NCI-H146 treated with DMSO at 0.1 percent for 48 hours (cell line): ENCODE data around the gene CCDC142.

Experiments used
- DNase-seq: peaks from one replicate; lab custom pipeline; 2025; ENCODE audit not compliant: unreplicated experiment; lab: John Stamatoyannopoulos, UW

CCDC142 gene, protein sequence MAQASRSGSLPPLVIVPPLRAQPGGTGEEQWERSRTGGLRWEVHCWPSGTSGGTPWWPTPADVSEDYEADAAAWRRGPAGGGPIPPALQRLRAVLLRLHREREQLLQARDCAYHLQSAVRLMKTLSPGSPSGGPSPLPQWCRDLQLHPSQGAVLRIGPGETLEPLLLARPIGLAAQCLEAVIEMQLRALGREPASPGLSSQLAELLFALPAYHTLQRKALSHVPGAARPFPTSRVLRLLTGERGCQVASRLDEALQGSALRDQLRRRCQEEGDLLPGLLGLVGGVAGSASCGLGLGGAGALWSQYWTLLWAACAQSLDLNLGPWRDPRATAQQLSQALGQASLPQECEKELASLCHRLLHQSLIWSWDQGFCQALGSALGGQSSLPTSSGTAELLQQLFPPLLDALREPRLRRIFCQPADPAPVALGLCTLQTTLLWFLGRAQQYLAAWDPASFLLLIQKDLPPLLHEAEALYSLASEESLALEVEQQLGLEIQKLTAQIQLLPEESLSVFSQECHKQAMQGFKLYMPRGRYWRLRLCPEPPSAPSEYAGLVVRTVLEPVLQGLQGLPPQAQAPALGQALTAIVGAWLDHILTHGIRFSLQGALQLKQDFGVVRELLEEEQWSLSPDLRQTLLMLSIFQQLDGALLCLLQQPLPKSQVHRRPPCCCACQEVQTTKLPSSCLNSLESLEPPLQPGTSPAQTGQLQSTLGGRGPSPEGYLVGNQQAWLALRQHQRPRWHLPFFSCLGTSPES

GRCh38 chr2:74482801-74483674 is at the start of gene CCDC142, which contains the start of gene TTC31:
Gene CCDC142, minus strand, starts transcription at chr2:74482998. Its CDS starts 161 bp downstream, at chr2:74482837.
Gene TTC31, plus strand, starts transcription at chr2:74483081. Its CDS starts 15 bp downstream, at chr2:74483096.
- DNase-seq = peak; percentile 94

- peak; percentile 18 for DNase-seq
These were observed 49.4 kb upstream of the CCDC142 start for GRCh38 chr2:74532222-74532621.

DNA sequence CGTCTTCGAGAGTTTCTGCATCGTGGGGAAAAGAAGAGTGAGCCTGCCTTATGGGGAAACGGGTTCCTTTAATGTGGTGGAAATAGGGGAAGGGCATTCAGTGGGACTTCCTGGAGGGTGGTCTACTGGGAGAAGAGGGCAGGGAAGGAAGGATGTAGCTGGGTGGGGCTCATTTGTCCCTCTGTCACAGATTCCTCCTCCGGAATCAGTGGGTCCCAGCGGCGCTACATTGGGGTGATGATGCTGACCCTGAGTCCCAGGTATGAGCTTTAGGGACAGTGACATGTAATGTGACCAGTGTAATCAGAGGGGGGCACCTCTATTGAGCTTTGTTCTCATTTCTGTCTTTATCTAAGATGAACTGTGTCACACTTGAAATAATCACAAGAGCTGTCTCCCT is 48.9 kb upstream of the CCDC142 start:
- DNase-seq = no peak

DNA sequence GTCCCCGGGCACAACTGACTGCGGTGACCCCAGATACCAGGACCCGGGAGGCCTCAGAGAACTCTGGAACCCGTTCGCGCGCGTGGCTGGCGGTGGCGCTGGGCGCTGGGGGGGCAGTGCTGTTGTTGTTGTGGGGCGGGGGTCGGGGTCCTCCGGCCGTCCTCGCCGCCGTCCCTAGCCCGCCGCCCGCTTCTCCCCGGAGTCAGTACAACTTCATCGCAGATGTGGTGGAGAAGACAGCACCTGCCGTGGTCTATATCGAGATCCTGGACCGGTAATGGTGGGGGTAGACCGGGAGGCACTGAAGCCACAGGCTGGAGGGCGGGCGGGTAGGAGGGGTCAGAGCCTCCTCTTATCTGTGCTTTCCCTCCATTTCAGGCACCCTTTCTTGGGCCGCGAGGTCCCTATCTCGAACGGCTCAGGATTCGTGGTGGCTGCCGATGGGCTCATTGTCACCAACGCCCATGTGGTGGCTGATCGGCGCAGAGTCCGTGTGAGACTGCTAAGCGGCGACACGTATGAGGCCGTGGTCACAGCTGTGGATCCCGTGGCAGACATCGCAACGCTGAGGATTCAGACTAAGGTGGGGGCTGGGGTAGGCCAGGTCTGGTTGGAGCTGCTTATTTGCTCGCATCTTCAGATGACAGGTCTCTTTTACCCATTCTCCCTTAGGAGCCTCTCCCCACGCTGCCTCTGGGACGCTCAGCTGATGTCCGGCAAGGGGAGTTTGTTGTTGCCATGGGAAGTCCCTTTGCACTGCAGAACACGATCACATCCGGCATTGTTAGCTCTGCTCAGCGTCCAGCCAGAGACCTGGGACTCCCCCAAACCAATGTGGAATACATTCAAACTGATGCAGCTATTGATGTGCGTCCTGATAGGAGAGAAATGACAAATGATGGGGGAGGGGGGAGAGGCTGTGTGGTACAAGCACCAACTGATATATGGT is 47.7 kb upstream of the CCDC142 start:
- DNase-seq = peak; percentile 23

DNA sequence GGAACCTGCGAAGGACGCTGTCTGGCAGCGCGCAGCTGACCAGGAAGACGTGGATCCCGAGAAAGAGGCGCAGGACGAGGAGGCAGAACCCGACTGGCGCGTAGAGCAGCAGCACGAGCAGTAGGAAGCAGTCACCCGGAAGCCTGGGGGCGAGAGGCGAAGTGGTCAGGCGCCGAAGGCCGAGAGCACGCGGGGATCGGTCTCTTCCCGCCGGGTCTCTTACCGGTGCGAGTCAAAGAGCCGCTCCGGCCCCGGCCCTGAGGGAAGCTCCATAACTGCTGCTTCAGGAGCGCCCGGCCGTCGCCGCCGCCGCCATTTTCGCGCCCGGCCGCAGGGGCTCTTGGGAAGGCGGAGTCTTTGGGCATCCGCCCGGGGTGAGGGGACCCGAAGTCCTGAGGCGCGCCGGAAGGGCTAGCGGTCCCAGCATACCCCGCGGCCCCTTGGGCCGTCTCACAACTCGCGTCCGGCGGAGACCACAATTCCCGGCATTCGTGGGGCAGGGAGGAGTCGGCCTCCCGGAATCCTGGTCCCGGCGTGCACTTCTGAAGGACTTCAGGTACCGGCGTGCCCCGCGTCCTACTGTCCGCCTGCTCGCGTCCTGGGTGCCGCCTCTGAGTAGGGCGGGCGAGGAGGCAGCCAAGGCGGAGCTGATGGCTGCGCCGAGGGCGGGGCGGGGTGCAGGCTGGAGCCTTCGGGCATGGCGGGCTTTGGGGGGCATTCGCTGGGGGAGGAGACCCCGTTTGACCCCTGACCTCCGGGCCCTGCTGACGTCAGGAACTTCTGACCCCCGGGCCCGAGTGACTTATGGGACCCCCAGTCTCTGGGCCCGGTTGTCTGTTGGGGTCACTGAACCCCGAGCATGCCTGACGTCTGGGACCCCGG is 46.8 kb upstream of the CCDC142 start, which contains the start of the genes AUP1 and HTRA2:
Gene AUP1, minus strand, starts transcription at position 350 of the 882 bp plus-strand sequence. Its CDS starts 77 bp downstream, at position 273.
Gene HTRA2, plus strand, starts transcription at position 577 of the 882 bp plus-strand sequence. Its CDS starts 74 bp downstream, at position 651.
- DNase-seq = peak; percentile 95

- no peak for DNase-seq
These were observed 46.0 kb upstream of the CCDC142 start for GRCh38 chr2:74528600-74529356.

GRCh38 chr2:74527741-74528140 is 44.9 kb upstream of the CCDC142 start:
- no peak for DNase-seq

DNA sequence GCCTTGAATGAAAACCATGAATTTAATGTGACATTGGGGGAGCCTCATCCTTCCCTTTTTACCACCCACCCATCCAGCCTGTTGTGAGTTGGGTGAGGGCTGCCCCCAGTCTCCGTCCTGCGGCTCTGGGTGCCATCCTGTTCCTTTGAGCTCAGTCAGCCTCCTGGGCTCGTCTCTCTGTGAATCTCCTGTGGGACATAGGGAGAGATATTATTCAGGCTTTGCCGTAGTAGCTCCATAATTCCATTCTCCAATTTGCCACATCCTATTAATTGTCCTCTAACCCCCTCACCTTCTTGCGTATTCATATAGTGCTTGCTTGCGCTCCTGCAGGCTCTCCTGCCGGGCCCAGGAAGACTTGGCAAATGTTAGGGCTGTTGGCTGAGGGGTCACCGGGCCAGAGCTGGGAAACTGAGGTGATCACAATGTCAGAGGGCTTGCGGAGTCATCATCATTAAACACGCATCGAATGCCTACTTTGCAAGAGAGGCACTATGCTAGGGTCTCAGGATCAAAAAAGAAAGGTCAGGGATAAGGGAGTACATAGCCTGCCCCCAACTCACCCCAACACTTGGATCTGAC is 43.9 kb upstream of the CCDC142 start:
- no peak for DNase-seq

GRCh38 chr2:74525717-74526648 is 43.2 kb upstream of the CCDC142 start, which contains the start of gene DQX1:
Gene DQX1, minus strand, starts transcription at chr2:74526231. Its CDS starts 502 bp downstream, at chr2:74525729.
- no peak for DNase-seq

GRCh38 chr2:74524955-74525716 is 42.3 kb upstream of the CCDC142 start:
- DNase-seq = no peak

- no peak for DNase-seq
These were observed 41.2 kb upstream of the CCDC142 start for GRCh38 chr2:74524005-74524404.

DNA sequence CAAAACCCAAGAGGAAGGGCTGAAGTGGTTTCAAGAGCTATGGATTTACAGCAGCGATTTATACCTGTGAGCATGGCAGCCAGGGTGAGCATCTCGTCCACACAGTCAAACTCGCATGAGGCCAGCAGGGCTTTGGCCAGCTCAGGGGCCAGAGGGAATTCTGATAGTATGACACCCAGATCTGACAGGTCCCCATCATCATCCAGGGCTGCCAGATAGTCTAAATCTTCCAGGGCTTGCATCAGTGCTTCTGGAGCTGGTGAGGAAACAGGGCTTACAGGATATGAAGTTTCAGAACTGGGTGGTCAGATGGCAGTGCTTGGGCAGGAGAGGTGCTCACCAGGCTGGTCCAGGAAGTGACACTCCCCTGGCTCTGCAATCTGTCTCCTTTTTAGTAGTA is 39.7 kb upstream of the CCDC142 start:
- no peak for DNase-seq

GRCh38 chr2:74516650-74517049 is 33.9 kb upstream of the CCDC142 start:
- no peak for DNase-seq

- DNase-seq = no peak
These were observed 33.3 kb upstream of the CCDC142 start for GRCh38 chr2:74515981-74516633.

DNA sequence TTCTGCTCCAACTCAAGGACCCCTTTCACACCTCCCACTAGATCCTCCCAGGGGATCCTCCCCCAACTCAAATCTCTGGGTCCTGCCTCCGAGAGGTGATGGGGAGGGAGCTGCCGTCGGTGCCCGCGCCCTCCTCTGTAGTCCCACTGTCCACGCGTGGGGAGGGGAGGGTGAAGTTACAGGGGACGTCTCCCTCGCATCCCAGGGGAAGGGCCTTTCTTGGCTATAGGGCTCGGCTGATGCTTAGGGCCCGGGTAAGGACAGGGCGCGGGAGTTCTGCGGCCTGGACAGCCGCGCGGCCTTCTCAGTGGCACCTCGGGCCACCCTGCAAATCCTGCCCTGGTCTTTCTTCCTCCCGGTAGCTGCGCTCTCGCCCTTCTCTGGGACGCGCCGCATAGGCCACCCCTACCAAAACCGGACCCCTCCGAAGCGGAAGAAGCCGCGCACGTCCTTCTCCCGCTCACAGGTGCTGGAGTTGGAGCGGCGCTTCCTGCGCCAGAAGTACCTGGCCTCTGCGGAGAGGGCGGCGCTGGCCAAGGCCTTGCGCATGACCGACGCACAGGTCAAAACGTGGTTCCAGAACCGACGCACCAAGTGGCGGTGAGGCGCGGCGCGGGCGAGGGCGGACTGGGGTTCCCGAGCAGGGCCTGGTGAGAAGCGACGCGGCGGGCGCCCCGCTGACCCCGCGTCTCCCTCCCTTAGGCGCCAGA is 32.6 kb upstream of the CCDC142 start:
- no peak for DNase-seq
